HEK293 (cell line): ENCODE data around the gene SORCS3.

Experiments used
- CTCF ChIA-PET: fragments of 350-600 bp; formaldehyde crosslinking; extraction: SDS; loops from one replicate; lab custom pipeline; 2021; ENCODE audit warnings: antibody characterized with exemption; lab: Yijun Ruan, JAX
- POLR2A ChIA-PET: fragments of 300-600 bp; formaldehyde crosslinking; extraction: SDS; loops from one replicate; lab custom pipeline; 2020; ENCODE audit warnings: antibody characterized with exemption, inconsistent platforms; lab: Yijun Ruan, JAX
- H3K27ac ChIP-seq: fragments of 200-500 bp; sonication (Bioruptor generic); 2 replicates; pipeline ENCODE4 v1.5.1; 2014; ENCODE audit warnings: low read depth, low read length, control low read depth, inconsistent platforms; ENCODE audit errors: extremely low read depth
- H3K36me3 ChIP-seq, 2 experiments: fragments of 200-500 bp in 1 of 2; sonication (Bioruptor generic) in 1 of 2; 1 replicate in 1 of 2; 2 replicates in 1 of 2; pipeline ENCODE4 v1.5.1; 2014 to 2017; ENCODE audit warnings: inconsistent platforms in 2 of 2, low read length in 2 of 2; ENCODE audit not compliant: control insufficient read depth in 2 of 2, insufficient read depth in 1 of 2
- H3K4me1 ChIP-seq: fragments of 200-500 bp; sonication (Bioruptor generic); 2 replicates; pipeline ENCODE4 v1.5.1; 2014; ENCODE audit warnings: mild to moderate bottlenecking, low read length, inconsistent platforms; ENCODE audit not compliant: control insufficient read depth, insufficient read depth
- H3K4me3 ChIP-seq: 2 replicates; pipeline ENCODE4 v1.5.1; 2011; ENCODE audit warnings: low read depth, mild to moderate bottlenecking, control low read depth, low read length, moderate library complexity
- H3K9me3 ChIP-seq: fragments of 200-500 bp; sonication (Bioruptor generic); 2 replicates; pipeline ENCODE4 v1.5.1; 2014; ENCODE audit warnings: low read depth, low read length, inconsistent platforms; ENCODE audit not compliant: control insufficient read depth, insufficient read depth
- FEZF1 ChIP-seq: fragments of 450-650 bp; formaldehyde crosslinking; IDR thresholded peaks from 2 replicates; pipeline ENCODE4 v1.5.1; 2016; ENCODE audit warnings: missing biosample characterization, missing genetic modification characterization
- GLIS1 ChIP-seq: fragments of 450-650 bp; formaldehyde crosslinking; IDR thresholded peaks from 2 replicates; pipeline ENCODE4 v1.5.1; 2016; ENCODE audit warnings: missing biosample characterization, missing genetic modification characterization
- MEIS1 ChIP-seq: sonication (generic); formaldehyde crosslinking; IDR thresholded peaks from 2 replicates; pipeline ENCODE4 v1.8.1; 2022; ENCODE audit warnings: missing genetic modification reagents, mild to moderate bottlenecking, borderline replicate concordance
- PRDM6 ChIP-seq: fragments of 450-650 bp; formaldehyde crosslinking; IDR thresholded peaks from 2 replicates; pipeline ENCODE4 v1.5.1; 2017; ENCODE audit warnings: missing biosample characterization, missing genetic modification characterization
- RBAK ChIP-seq: fragments of 450-650 bp; formaldehyde crosslinking; IDR thresholded peaks from 2 replicates; pipeline ENCODE4 v1.5.1; 2016; ENCODE audit warnings: missing biosample characterization, missing genetic modification characterization
- SETDB1 ChIP-seq: IDR thresholded peaks from one replicate; pipeline ENCODE4 v1.6.1; 2017; ENCODE audit warnings: mild to moderate bottlenecking, low read length, moderate library complexity, mixed read lengths; ENCODE audit not compliant: insufficient read length
- ZBTB21 ChIP-seq: fragments of 450-650 bp; formaldehyde crosslinking; IDR thresholded peaks from 2 replicates; pipeline ENCODE4 v1.5.1; 2017; ENCODE audit warnings: missing biosample characterization, missing genetic modification characterization
- ZBTB26 ChIP-seq: fragments of 450-650 bp; formaldehyde crosslinking; optimal IDR thresholded peaks from 2 replicates; pipeline ENCODE3; 2016; ENCODE audit warnings: missing biosample characterization, mild to moderate bottlenecking, missing genetic modification characterization
- ZBTB7A ChIP-seq: fragments of 450-650 bp; formaldehyde crosslinking; IDR thresholded peaks from 2 replicates; pipeline ENCODE4 v1.5.1; 2016; ENCODE audit warnings: low read depth, missing biosample characterization, missing genetic modification characterization
- ZNF112 ChIP-seq: fragments of 450-650 bp; formaldehyde crosslinking; IDR thresholded peaks from 2 replicates; pipeline ENCODE4 v1.5.0; 2017; ENCODE audit warnings: missing biosample characterization, missing genetic modification characterization
- ZNF19 ChIP-seq: fragments of 450-650 bp; formaldehyde crosslinking; IDR thresholded peaks from 2 replicates; pipeline ENCODE4; 2016; ENCODE audit warnings: missing biosample characterization, missing genetic modification characterization, low read depth
- ZNF2 ChIP-seq: fragments of 450-650 bp; formaldehyde crosslinking; IDR thresholded peaks from 2 replicates; pipeline ENCODE4 v1.5.1; 2016; ENCODE audit warnings: missing biosample characterization, missing genetic modification characterization
- ZNF248 ChIP-seq: fragments of 450-650 bp; formaldehyde crosslinking; IDR thresholded peaks from 2 replicates; pipeline ENCODE4 v1.5.1; 2017; ENCODE audit warnings: missing biosample characterization, missing genetic modification characterization
- ZNF266 ChIP-seq: fragments of 450-650 bp; formaldehyde crosslinking; IDR thresholded peaks from 2 replicates; pipeline ENCODE4 v1.5.1; 2016; ENCODE audit warnings: missing biosample characterization, missing genetic modification characterization, low read depth
- ZNF433 ChIP-seq: fragments of 450-650 bp; formaldehyde crosslinking; IDR thresholded peaks from 2 replicates; pipeline ENCODE4 v1.5.1; 2016; ENCODE audit warnings: missing biosample characterization, missing genetic modification characterization, low read depth
- ZNF521 ChIP-seq: fragments of 450-650 bp; formaldehyde crosslinking; IDR thresholded peaks from 2 replicates; pipeline ENCODE4 v1.5.1; 2017; ENCODE audit warnings: missing biosample characterization, mild to moderate bottlenecking, missing genetic modification characterization
- ZNF530 ChIP-seq: fragments of 450-650 bp; formaldehyde crosslinking; IDR thresholded peaks from 2 replicates; pipeline ENCODE4 v1.5.1; 2016; ENCODE audit warnings: low read depth, missing biosample characterization, missing genetic modification characterization
- ZNF585B ChIP-seq: fragments of 450-650 bp; formaldehyde crosslinking; IDR thresholded peaks from 2 replicates; pipeline ENCODE4 v1.5.1; 2016; ENCODE audit warnings: missing biosample characterization, missing genetic modification characterization
- ZNF645 ChIP-seq: fragments of 450-650 bp; formaldehyde crosslinking; IDR thresholded peaks from 2 replicates; pipeline ENCODE4; 2016; ENCODE audit warnings: missing biosample characterization, missing genetic modification characterization
- ZNF704 ChIP-seq: fragments of 450-650 bp; formaldehyde crosslinking; IDR thresholded peaks from 2 replicates; pipeline ENCODE4 v1.5.1; 2016; ENCODE audit warnings: missing biosample characterization, missing genetic modification characterization
- ZNF747 ChIP-seq: fragments of 450-650 bp; formaldehyde crosslinking; IDR thresholded peaks from 2 replicates; pipeline ENCODE4 v1.5.1; 2016; ENCODE audit warnings: missing biosample characterization, missing genetic modification characterization
- ZNF837 ChIP-seq: fragments of 450-650 bp; formaldehyde crosslinking; IDR thresholded peaks from 2 replicates; pipeline ENCODE4 v1.5.1; 2016; ENCODE audit warnings: missing biosample characterization, missing genetic modification characterization
- ZSCAN23 ChIP-seq: fragments of 450-650 bp; formaldehyde crosslinking; IDR thresholded peaks from 2 replicates; pipeline ENCODE4 v1.5.1; 2016; ENCODE audit warnings: missing biosample characterization, missing genetic modification characterization
- TF ChIP-seq, protein P1 (sequence below): fragments of 450-650 bp; formaldehyde crosslinking; IDR thresholded peaks from 2 replicates; pipeline ENCODE4 v1.5.1; 2017; ENCODE audit warnings: missing biosample characterization, missing genetic modification characterization
- TF ChIP-seq, protein P2 (sequence below): fragments of 450-650 bp; formaldehyde crosslinking; IDR thresholded peaks from 2 replicates; pipeline ENCODE4 v1.5.1; 2017; ENCODE audit warnings: missing biosample characterization, missing genetic modification characterization

The SORCS3 gene

GRCh38 chr10:105001269-105001668 is 360.2 kb downstream of the SORCS3 start:
- POLR2A ChIA-PET: no interaction called here
- Histone ChIP-seq H3K4me1 (no peaks in the 10 kb centered on the region), H3K4me3 (no peak overlapping the region)
- TF ChIP-seq ZBTB21 (tag by site-specific recombination) (no peak), ZNF19 (tag by site-specific recombination) (no peak), SETDB1 (no peak), GLIS1 (tag by site-specific recombination) (no peak), PRDM6 (tag by site-specific recombination) (no peak), ZBTB26 (tag by site-specific recombination) (no peak), ZBTB7A (tag by site-specific recombination) (no peak), ZNF837 (tag by site-specific recombination) (no peak)
- TF ChIP-seq, protein P1, sequence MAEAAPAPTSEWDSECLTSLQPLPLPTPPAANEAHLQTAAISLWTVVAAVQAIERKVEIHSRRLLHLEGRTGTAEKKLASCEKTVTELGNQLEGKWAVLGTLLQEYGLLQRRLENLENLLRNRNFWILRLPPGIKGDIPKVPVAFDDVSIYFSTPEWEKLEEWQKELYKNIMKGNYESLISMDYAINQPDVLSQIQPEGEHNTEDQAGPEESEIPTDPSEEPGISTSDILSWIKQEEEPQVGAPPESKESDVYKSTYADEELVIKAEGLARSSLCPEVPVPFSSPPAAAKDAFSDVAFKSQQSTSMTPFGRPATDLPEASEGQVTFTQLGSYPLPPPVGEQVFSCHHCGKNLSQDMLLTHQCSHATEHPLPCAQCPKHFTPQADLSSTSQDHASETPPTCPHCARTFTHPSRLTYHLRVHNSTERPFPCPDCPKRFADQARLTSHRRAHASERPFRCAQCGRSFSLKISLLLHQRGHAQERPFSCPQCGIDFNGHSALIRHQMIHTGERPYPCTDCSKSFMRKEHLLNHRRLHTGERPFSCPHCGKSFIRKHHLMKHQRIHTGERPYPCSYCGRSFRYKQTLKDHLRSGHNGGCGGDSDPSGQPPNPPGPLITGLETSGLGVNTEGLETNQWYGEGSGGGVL (tag by site-specific recombination): no peak
- TF ChIP-seq, all 188 proteins: peak for 0
- no peak overlapping the region for H3K27ac ChIP-seq
- H3K36me3 ChIP-seq: no peaks in the 10 kb centered on the region
- H3K9me3 ChIP-seq: no peaks in the 10 kb centered on the region
- CTCF ChIA-PET: no interaction called here

GRCh38 chr10:105010411-105011121 is 369.5 kb downstream of the SORCS3 start:
- no peak for TF ChIP-seq ZNF704 (tag by site-specific recombination)
- no peak for TF ChIP-seq ZSCAN23 (tag by site-specific recombination)
- TF ChIP-seq ZNF266 (tag by site-specific recombination): no peak
- no peak for TF ChIP-seq RBAK (tag by site-specific recombination)
- no peak for TF ChIP-seq FEZF1
- Histone ChIP-seq H3K4me1 (no peaks in the 10 kb centered on the region), H3K4me3 (no peak overlapping the region), H3K9me3 (no peaks in the 10 kb centered on the region), H3K27ac (no peak overlapping the region), H3K36me3 (no peaks in the 10 kb centered on the region)
- CTCF ChIA-PET: no interaction called here
- POLR2A ChIA-PET: no interaction called here

GRCh38 chr10:105017116-105017515 is 376.0 kb downstream of the SORCS3 start:
- CTCF ChIA-PET: no interaction called here
- no peak for TF ChIP-seq ZNF747
- no peak for TF ChIP-seq ZNF2 (tag by site-specific recombination)
- TF ChIP-seq, protein P2, sequence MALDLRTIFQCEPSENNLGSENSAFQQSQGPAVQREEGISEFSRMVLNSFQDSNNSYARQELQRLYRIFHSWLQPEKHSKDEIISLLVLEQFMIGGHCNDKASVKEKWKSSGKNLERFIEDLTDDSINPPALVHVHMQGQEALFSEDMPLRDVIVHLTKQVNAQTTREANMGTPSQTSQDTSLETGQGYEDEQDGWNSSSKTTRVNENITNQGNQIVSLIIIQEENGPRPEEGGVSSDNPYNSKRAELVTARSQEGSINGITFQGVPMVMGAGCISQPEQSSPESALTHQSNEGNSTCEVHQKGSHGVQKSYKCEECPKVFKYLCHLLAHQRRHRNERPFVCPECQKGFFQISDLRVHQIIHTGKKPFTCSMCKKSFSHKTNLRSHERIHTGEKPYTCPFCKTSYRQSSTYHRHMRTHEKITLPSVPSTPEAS: no peak
- TF ChIP-seq ZNF530 (tag by site-specific recombination): no peak
- TF ChIP-seq ZNF585B (tag by site-specific recombination): no peak
- no peak for TF ChIP-seq ZNF433 (tag by site-specific recombination)
- no peak for TF ChIP-seq SETDB1
- no peak for TF ChIP-seq ZNF248 (tag by site-specific recombination)
- TF ChIP-seq ZNF112 (tag by site-specific recombination): no peak
- TF ChIP-seq MEIS1 (CRISPR knock-in tag): no peak
- TF ChIP-seq ZNF521 (tag by site-specific recombination): no peak
- TF ChIP-seq ZNF645 (tag by site-specific recombination): no peak

More at GRCh38 chr10:105017116-105017515, 376.0 kb downstream of the SORCS3 start:
- no peaks in the 10 kb centered on the region for H3K36me3 ChIP-seq
- no peak overlapping the region for H3K27ac ChIP-seq
- H3K4me3 ChIP-seq: no peak overlapping the region
- H3K9me3 ChIP-seq: no peaks in the 10 kb centered on the region
- POLR2A ChIA-PET: no interaction called here
- no peaks in the 10 kb centered on the region for H3K4me1 ChIP-seq
